Measurements from ENCODE around the gene MTHFD2L. TPM values are rescaled to one million over a fixed set of nuclear protein-coding genes. Genes with fewer than 3 reads are reported as not detected.

MTHFD2L gene
- total and polyA plus RNA-seq, 4 donors = 27.2 to 48.1 (median 38.3) TPM

GRCh38 chr4:74178798-74179197, 20.9 kb downstream of the MTHFD2L start:
- no peak for DNase-seq (ENCODE audit: low read depth in 4 of 6, low spot score in 6 of 6)
- Histone ChIP-seq H3K27ac (ENCODE audit: low read depth, low read length) (no peak overlapping the region), H3K9me3 (ENCODE audit: control insufficient read depth, insufficient read depth, low read length) (no peaks in the 10 kb centered on the region), H3K4me1 (ENCODE audit: control insufficient read depth, insufficient read depth, low read length) (no peaks in the 10 kb centered on the region), H3K4me3 (ENCODE audit: low read depth, low read length) (no peak overlapping the region), H3K36me3 (ENCODE audit: control insufficient read depth, insufficient read depth, low read length) (no peaks in the 10 kb centered on the region), H3K27me3 (ENCODE audit: control insufficient read depth, insufficient read depth, low read length) (no peaks in the 10 kb centered on the region)
- no CpG with 5 or more reads among the region's 3 CpGs for WGBS (ENCODE audit: insufficient coverage)

- H3K27ac ChIP-seq (ENCODE audit: low read depth, low read length) = no peak overlapping the region
- H3K4me1 ChIP-seq (ENCODE audit: control insufficient read depth, insufficient read depth, low read length) = no peaks in the 10 kb centered on the region
- H3K36me3 ChIP-seq (ENCODE audit: control insufficient read depth, insufficient read depth, low read length) = no peaks in the 10 kb centered on the region
- H3K27me3 ChIP-seq (ENCODE audit: control insufficient read depth, insufficient read depth, low read length) = no peaks in the 10 kb centered on the region
- WGBS (ENCODE audit: insufficient coverage) = no CpG with 5 or more reads among the region's 3 CpGs
- no peak for DNase-seq (ENCODE audit: low read depth in 4 of 6, low spot score in 6 of 6)
- no peaks in the 10 kb centered on the region for H3K9me3 ChIP-seq (ENCODE audit: control insufficient read depth, insufficient read depth, low read length)
- H3K4me3 ChIP-seq (ENCODE audit: low read depth, low read length) = no peak overlapping the region
These were observed 23.3 kb downstream of the MTHFD2L start for GRCh38 chr4:74181219-74181618.

GRCh38 chr4:74188912-74189311, 31.0 kb downstream of the MTHFD2L start:
- Histone ChIP-seq H3K27ac (ENCODE audit: low read depth, low read length) (no peak overlapping the region), H3K4me1 (ENCODE audit: control insufficient read depth, insufficient read depth, low read length) (no peaks in the 10 kb centered on the region), H3K4me3 (ENCODE audit: low read depth, low read length) (no peak overlapping the region), H3K27me3 (ENCODE audit: control insufficient read depth, insufficient read depth, low read length) (no peaks in the 10 kb centered on the region), H3K36me3 (ENCODE audit: control insufficient read depth, insufficient read depth, low read length) (no peaks in the 10 kb centered on the region), H3K9me3 (ENCODE audit: control insufficient read depth, insufficient read depth, low read length) (no peaks in the 10 kb centered on the region)
- WGBS (ENCODE audit: insufficient coverage) = no CpG with 5 or more reads among the region's 2 CpGs
- no peak for DNase-seq (ENCODE audit: low read depth in 4 of 6, low spot score in 6 of 6)

GRCh38 chr4:74189331-74190043, 31.6 kb downstream of the MTHFD2L start:
- Histone ChIP-seq H3K27ac (ENCODE audit: low read depth, low read length) (no peak overlapping the region), H3K4me3 (ENCODE audit: low read depth, low read length) (no peak overlapping the region), H3K27me3 (ENCODE audit: control insufficient read depth, insufficient read depth, low read length) (no peaks in the 10 kb centered on the region), H3K9me3 (ENCODE audit: control insufficient read depth, insufficient read depth, low read length) (no peaks in the 10 kb centered on the region), H3K36me3 (ENCODE audit: control insufficient read depth, insufficient read depth, low read length) (no peaks in the 10 kb centered on the region), H3K4me1 (ENCODE audit: control insufficient read depth, insufficient read depth, low read length) (no peaks in the 10 kb centered on the region)
- WGBS (ENCODE audit: insufficient coverage) = no CpG with 5 or more reads among the region's 2 CpGs
- peak in 5 of 6 donors; percentile 11 to 89 (median 33) for DNase-seq (ENCODE audit: low read depth in 4 of 6, low spot score in 6 of 6)

GRCh38 chr4:74190332-74190731, 32.4 kb downstream of the MTHFD2L start:
- no CpG with 5 or more reads among the region's 4 CpGs for WGBS (ENCODE audit: insufficient coverage)
- no peak for DNase-seq (ENCODE audit: low read depth in 4 of 6, low spot score in 6 of 6)
- Histone ChIP-seq H3K27me3 (ENCODE audit: control insufficient read depth, insufficient read depth, low read length) (no peaks in the 10 kb centered on the region), H3K4me1 (ENCODE audit: control insufficient read depth, insufficient read depth, low read length) (no peaks in the 10 kb centered on the region), H3K9me3 (ENCODE audit: control insufficient read depth, insufficient read depth, low read length) (no peaks in the 10 kb centered on the region), H3K4me3 (ENCODE audit: low read depth, low read length) (no peak overlapping the region), H3K27ac (ENCODE audit: low read depth, low read length) (no peak overlapping the region), H3K36me3 (ENCODE audit: control insufficient read depth, insufficient read depth, low read length) (no peaks in the 10 kb centered on the region)

- WGBS (ENCODE audit: insufficient coverage) = 100% methylated on average over 1 of the region's 4 CpGs
- no peaks in the 10 kb centered on the region for H3K9me3 ChIP-seq (ENCODE audit: control insufficient read depth, insufficient read depth, low read length)
These were observed 33.0 kb downstream of the MTHFD2L start for GRCh38 chr4:74190919-74191397.

GRCh38 chr4:74197080-74197479, 39.2 kb downstream of the MTHFD2L start:
- WGBS (ENCODE audit: insufficient coverage) = no CpG with 5 or more reads among the region's 1 CpG
- Histone ChIP-seq H3K27me3 (ENCODE audit: control insufficient read depth, insufficient read depth, low read length) (no peaks in the 10 kb centered on the region), H3K4me3 (ENCODE audit: low read depth, low read length) (no peak overlapping the region), H3K9me3 (ENCODE audit: control insufficient read depth, insufficient read depth, low read length) (no peaks in the 10 kb centered on the region), H3K36me3 (ENCODE audit: control insufficient read depth, insufficient read depth, low read length) (no peaks in the 10 kb centered on the region), H3K27ac (ENCODE audit: low read depth, low read length) (no peak overlapping the region), H3K4me1 (ENCODE audit: control insufficient read depth, insufficient read depth, low read length) (no peaks in the 10 kb centered on the region)
- DNase-seq (ENCODE audit: low read depth in 4 of 6, low spot score in 6 of 6) = peak in 3 of 6 donors; percentile 2 to 91 (median 37)

More at GRCh38 chr4:74190919-74191397, 33.0 kb downstream of the MTHFD2L start:
- H3K27me3 ChIP-seq (ENCODE audit: control insufficient read depth, insufficient read depth, low read length) = no peaks in the 10 kb centered on the region
- H3K4me1 ChIP-seq (ENCODE audit: control insufficient read depth, insufficient read depth, low read length) = no peaks in the 10 kb centered on the region
- H3K36me3 ChIP-seq (ENCODE audit: control insufficient read depth, insufficient read depth, low read length) = no peaks in the 10 kb centered on the region
- no peak overlapping the region for H3K4me3 ChIP-seq (ENCODE audit: low read depth, low read length)
- DNase-seq (ENCODE audit: low read depth in 4 of 6, low spot score in 6 of 6) = no peak
- no peak overlapping the region for H3K27ac ChIP-seq (ENCODE audit: low read depth, low read length)

- Histone ChIP-seq H3K4me3 (ENCODE audit: low read depth, low read length) (no peak overlapping the region), H3K27me3 (ENCODE audit: control insufficient read depth, insufficient read depth, low read length) (no peaks in the 10 kb centered on the region), H3K27ac (ENCODE audit: low read depth, low read length) (no peak overlapping the region), H3K36me3 (ENCODE audit: control insufficient read depth, insufficient read depth, low read length) (no peaks in the 10 kb centered on the region), H3K4me1 (ENCODE audit: control insufficient read depth, insufficient read depth, low read length) (no peaks in the 10 kb centered on the region), H3K9me3 (ENCODE audit: control insufficient read depth, insufficient read depth, low read length) (no peaks in the 10 kb centered on the region)
- DNase-seq (ENCODE audit: low read depth in 4 of 6, low spot score in 6 of 6) = no peak
- WGBS (ENCODE audit: insufficient coverage) = 58% methylated on average over 3 of the region's 5 CpGs
These were observed 44.2 kb downstream of the MTHFD2L start for GRCh38 chr4:74202062-74202586.

GRCh38 chr4:74203467-74203866, 45.5 kb downstream of the MTHFD2L start:
- WGBS (ENCODE audit: insufficient coverage) = 90% methylated on average over 3 of the region's 3 CpGs

GRCh38 chr4:74205046-74205445, 47.1 kb downstream of the MTHFD2L start:
- Histone ChIP-seq H3K4me1 (ENCODE audit: control insufficient read depth, insufficient read depth, low read length) (no peaks in the 10 kb centered on the region), H3K27ac (ENCODE audit: low read depth, low read length) (no peak overlapping the region), H3K4me3 (ENCODE audit: low read depth, low read length) (no peak overlapping the region), H3K9me3 (ENCODE audit: control insufficient read depth, insufficient read depth, low read length) (no peaks in the 10 kb centered on the region), H3K27me3 (ENCODE audit: control insufficient read depth, insufficient read depth, low read length) (no peaks in the 10 kb centered on the region), H3K36me3 (ENCODE audit: control insufficient read depth, insufficient read depth, low read length) (no peaks in the 10 kb centered on the region)
- DNase-seq (ENCODE audit: low read depth in 4 of 6, low spot score in 6 of 6) = no peak
- WGBS (ENCODE audit: insufficient coverage) = 94% methylated on average over 3 of the region's 4 CpGs

More at GRCh38 chr4:74203467-74203866, 45.5 kb downstream of the MTHFD2L start:
- Histone ChIP-seq H3K36me3 (ENCODE audit: control insufficient read depth, insufficient read depth, low read length) (no peaks in the 10 kb centered on the region), H3K4me1 (ENCODE audit: control insufficient read depth, insufficient read depth, low read length) (no peaks in the 10 kb centered on the region), H3K27me3 (ENCODE audit: control insufficient read depth, insufficient read depth, low read length) (no peaks in the 10 kb centered on the region), H3K27ac (ENCODE audit: low read depth, low read length) (no peak overlapping the region), H3K4me3 (ENCODE audit: low read depth, low read length) (no peak overlapping the region), H3K9me3 (ENCODE audit: control insufficient read depth, insufficient read depth, low read length) (no peaks in the 10 kb centered on the region)
- DNase-seq (ENCODE audit: low read depth in 4 of 6, low spot score in 6 of 6) = no peak

Data from spinal cord (tissue), 10 donors.